GF-D8 (cell line): ENCODE results near the gene PKP2.
"Not testable (repeated sequence)": the region's sequence is repeated elsewhere in the genome, so short reads cannot be mapped to it uniquely, and the experiment has no call there.

Experiments used
- DNase-seq: peaks from one replicate; lab custom pipeline; 2025; lab: John Stamatoyannopoulos, UW

PKP2 gene

DNA sequence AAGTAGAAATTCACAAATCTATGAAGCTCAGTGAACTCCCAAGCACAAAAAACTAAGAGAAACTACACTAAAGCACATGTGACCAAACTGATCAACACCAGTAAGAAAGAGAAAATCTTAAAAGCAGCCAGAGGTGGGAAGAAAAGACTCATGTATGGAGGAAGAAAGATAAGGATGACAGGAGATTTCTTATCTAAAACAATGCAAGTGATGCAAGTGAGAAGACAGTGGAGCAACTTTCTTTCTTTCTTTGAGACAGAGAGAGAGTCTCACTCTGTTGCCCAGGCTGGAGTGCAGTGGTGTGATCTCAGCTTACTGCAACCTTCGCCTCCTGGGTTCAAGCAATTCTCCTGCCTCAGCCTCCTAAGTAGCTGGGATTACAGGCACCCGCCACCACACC lies 34.9 kb downstream of the PKP2 start:
- DNase-seq: not testable (repeated sequence)

DNA sequence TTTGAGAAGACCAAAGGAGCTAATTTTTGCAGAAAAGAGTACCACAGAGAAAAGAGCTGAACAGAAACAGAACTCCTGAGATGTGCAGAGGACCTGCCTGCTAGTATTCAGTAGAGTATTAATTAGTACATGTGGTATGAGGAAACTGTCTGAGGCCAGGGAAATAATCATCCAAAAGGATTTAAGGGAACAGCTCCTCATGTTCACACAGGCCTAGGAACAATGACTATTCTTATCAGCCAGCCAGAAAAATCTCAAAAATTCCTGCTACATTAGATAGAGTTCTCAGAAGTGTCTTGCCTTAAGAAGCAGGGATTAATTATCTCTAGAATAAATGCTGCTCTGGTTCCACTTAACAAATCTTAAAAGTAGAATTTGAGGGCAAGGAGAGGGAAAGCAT lies 36.4 kb downstream of the PKP2 start:
- no peak for DNase-seq

DNA sequence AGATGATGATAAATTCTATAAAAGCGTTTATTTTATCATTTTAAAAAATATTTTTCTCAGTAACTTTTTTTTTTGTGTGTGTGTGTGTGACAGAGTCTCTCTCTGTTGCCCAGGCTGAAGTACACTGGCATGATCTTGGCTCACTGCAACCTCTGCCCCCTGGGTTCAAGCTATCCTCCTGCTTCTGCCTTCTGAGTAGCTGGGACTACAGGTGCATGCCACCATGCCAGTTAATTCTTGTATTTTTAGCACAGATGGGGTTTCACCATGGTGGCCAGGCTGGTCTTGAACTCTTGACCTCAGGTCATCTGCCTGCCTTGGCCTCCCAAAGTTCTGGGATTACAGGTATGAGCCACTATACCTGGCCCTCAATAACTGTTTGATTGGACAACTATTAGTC lies 37.2 kb downstream of the PKP2 start:
- DNase-seq: no peak

DNA sequence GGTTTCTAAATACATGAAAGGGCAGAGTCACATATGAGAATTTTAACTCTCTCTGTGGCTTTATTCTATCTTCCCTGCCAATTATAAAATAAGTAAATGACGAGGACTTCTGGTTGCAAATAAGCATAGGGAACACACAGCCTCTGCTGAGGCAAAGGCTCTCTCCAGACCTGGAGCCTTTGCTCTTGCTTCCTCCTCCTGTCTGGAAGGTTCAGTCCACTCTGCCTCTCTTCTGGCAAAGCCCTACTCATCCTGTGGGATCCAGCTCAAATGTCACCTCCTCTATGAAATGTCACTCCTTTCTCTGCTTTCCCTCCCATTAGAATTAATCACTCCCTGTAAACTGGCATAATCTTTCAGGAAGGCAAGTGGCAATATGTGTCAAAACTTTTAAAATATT lies 41.9 kb downstream of the PKP2 start:
- DNase-seq: no peak

DNA sequence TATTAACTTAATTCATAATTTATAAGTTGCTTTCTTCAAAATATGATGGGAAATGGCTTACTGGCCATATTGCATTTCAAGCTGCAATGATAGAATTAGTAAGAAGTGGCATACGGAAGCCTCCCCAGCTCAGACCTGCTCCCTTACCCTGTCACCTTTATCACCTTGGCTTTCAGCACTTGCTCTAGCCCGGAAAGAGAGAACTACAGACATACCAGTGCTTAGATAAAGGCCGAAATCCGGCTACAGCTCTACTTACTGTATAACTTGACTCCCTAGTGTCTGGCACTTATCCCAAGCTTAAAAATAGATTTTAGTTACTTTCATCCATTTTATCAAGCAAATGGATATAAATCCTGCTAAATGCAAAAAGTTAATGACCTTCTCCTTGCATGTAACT lies 42.5 kb downstream of the PKP2 start:
- DNase-seq: no peak

DNA sequence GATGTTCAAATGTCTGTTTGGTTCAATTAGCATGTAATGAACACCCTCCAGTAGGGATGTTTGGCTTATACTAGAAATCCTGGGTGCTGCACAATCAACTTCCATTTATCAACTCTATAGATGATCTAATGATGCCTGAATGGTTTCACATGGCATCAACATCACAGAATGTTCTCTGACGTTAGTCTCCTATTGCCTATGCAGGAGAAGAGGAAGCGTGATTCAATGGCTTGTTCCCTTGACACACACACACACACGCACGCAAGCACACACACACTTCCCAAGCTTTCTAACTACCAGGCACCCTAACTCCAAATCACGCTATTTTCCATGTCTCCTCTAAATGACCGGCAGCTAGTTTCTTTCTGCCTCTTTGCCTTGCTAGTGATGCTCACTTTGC lies 49.3 kb downstream of the PKP2 start:
- no peak for DNase-seq

DNA sequence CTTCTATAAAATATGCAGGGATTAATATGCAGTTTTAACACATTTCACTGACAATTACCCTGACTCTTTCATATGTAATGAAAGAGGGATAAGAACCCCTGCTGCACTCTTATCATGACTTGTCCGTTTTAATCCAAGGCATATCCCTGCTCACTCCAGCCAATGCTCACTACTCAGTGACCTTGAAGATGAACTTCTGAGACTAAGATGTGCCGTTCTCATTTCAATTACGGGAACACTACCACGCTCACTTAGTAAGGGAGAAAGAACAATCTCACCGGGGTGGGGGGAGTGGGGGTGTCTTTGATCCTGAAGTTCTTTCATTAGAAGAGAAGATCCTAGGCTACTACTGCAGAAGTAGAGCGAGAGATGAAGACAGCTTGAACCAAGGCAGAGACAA lies 50.5 kb downstream of the PKP2 start:
- no peak for DNase-seq

DNA sequence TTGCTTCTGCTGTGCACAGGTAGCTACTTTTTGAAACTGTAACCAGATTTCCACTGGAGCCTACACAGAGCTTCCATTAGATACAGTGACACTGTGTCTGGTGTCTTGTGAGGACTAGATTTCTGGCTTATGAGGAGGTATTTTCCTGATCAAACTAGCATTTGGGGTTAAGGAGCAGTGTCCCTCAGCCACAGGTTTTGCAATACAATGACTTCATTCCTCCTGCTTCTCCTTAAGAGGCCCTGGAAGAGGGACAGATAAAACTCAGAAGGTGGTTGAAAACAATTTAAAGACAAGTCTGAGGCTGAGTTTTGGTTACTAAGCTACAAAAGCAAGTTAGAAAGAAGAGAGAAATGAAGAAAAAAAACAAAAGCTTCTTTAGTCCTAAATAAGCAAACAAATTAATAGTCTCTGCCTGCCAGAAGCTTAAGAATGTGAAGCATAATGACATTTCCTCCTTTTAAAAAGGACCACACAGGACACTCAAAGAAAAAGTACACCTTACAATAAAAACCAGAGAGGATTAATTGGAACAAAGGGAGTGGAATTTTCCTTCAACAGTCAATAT lies 53.0 kb downstream of the PKP2 start:
- DNase-seq: no peak

DNA sequence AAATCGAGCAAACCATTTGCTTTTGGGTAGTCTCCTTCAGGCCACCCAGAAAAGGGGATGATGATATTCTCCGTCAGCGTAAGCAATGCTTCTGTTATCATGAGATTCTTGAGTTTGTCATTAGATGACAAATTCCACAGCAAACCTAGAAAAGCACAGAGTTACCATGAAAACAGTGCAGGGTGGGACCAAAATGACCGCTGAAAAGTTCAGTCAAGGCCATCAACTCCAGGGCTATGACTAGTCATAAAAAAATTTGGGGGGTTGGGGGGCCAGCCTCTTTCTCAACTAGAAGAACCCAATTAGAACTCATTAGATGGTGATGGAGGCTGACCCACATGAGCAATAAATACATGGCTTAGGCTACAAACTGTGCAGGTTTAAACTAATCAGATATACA lies 55.5 kb downstream of the PKP2 start:
- DNase-seq: no peak

DNA sequence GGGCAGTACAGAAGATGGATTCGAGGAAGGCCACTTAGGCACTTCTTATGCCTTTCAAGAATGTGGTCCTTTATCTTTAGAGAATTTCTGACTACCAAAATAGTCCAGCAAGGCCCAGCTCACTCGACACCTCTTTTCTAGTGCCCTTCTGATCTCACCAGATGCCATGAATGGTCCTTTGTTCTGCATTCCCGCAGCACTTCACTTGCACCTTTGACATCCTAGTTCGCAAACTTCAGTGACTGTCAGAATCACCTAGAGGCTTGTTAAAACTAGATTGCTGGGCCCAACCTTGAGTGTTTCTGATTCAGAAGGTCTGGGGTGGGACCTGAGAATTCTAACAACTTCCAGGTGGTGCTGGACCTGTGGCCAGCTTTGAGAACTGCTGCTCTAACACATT lies 56.7 kb downstream of the PKP2 start:
- no peak for DNase-seq

DNA sequence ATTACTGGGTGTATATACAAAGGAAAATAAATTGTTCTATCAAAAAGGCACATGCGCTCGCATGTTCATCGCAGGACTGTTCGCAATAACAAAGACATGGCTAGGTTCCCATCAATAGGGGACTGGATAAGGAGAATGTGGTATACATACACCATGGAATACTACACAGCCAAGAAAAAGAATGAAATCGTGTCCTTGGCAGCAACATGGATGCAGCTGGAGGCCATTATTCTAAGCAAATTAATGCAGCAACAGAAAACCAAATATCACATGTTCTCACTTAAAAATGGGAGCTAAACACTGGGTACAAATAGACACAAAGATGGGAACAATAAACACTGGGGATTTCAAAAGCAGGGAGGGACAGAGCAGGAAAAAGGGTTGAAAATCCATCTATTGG lies 58.6 kb downstream of the PKP2 start:
- DNase-seq: no peak

DNA sequence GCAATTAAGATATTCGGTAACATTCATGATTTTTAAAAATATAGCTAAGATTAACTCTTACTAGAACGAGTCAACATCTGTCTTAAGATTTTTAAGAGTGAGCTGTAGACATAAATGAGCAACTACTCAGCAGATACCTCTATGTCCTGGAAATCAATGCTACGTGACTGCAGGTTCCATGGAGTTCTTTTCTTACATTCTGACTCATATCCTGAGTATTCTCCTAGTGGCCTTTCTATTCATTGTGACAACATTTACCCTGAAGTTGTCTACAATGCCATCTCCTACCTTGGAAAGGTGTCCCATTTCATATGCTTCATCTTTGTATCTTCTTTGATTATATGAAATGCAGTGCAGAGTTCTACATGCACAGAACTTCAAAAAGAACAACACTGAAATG lies 59.9 kb downstream of the PKP2 start:
- no peak for DNase-seq

DNA sequence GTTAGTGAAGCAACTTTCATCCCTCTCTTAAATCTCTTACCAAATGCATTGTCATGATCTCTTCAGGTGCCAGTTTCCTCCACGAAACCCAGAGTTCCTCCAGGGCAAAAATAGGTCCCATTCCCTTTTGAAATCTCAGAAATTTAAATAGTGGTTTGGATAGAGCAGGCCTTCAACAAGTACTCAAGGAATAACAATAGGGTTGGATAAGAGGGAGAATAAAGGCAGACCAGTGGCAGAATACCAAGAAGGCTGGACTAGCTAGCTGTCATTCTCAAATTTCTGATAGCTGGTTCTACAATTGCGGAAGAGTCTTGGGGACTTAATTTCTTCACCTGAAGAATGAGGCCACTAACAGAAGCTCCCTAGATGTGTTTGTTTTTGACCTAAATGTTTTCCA lies 62.5 kb downstream of the PKP2 start:
- no peak for DNase-seq

DNA sequence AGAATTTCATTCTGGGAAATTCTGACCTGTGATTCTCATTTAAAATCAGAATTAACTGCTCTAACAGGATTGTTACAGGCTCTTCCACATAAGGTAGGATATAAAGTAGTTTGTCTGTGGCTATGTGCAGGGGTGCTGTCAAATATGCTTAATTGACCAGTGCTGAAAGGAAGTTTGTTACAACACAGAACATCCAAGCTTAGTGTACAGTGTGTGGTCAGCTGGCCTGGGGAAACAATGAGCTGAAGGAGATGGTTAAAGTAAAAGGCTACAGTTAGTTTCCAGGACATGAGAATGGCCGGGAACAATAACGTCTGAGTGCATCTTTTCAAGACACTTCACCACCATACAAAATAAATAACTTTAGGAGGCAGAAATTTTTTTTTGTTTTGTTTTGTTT lies 68.0 kb downstream of the PKP2 start:
- no peak for DNase-seq

DNA sequence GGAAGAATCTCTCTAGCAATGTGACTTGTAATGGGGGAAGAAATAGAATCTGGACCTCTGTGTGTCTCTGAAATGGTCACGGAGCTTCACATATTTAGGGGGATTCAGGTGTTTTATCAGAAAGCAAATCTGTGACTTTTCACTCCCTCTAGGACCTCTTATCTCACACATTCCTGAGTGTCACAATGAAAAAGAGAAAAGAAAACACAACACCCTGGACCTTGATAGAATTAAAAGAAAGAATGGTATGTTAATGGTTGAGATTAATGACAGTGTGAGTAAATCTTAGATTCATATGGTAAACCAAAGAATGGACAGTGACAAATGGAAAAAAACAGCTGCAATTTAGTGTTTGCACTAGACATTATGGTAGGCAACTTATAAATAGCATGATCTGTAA lies 68.5 kb downstream of the PKP2 start:
- no peak for DNase-seq

DNA sequence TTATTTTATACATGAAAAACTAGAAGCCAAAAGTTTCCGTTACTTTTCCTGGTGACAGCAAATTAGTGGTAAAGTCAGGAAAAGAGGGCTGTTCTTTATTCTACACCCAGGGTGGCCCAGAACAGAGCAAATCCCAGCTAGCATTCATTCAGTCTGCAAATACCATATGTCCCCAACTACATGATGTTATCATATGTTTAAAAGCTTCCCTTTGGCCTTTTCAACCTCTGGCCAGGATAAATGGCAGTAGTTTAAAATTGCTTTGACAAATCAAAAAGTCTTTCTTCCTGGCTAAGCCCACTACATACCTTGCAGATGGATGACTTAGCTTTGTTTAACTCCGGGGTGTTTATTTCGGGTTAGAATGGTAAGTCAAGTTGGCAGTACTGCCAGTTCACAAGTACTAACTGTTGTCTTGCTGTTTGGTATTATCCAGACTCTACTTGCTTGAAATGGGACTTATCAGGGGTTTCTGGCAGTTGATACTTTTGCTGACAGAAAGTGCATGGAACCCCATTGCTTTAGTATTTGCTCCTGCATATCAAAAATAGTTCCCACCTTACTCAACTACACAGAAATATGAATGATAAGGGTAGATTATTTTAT lies 69.7 kb downstream of the PKP2 start:
- DNase-seq: no peak

DNA sequence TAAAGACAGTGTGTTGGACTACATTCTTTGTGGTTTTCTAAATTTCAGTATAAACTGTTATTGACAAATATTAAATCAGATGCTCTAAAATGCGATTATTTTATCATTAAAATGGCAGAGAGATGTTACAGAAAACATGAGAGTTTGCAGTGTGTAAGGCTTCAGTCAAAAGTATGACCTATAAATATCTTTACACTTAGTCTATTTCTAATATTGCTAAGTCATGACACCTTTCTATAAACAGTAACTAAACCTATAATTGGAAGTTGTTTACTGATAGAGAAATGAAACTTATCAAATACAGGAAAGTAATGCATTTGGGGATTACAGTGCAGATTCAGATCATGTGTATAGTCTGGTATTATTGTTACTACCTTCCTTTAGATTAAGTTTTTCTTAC lies 72.0 kb downstream of the PKP2 start:
- DNase-seq: no peak

DNA sequence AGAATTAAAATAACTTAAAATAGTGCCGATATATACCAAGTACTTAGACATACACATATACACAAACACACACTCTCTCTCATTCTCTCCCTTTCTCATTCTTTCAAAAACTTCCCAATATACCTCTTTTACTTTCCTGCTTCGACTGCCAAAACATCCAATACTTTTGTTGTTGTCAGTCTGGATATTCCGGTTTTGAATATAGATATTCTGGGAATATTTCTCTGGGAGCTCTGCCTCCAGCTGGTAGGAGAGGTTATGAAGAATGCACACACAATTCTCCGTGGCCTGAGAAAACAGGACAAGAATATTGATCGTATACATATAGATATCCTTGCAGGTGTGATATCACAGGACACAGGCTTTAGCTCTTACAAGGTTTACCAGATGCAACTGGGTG lies 74.2 kb downstream of the PKP2 start:
- DNase-seq: no peak

DNA sequence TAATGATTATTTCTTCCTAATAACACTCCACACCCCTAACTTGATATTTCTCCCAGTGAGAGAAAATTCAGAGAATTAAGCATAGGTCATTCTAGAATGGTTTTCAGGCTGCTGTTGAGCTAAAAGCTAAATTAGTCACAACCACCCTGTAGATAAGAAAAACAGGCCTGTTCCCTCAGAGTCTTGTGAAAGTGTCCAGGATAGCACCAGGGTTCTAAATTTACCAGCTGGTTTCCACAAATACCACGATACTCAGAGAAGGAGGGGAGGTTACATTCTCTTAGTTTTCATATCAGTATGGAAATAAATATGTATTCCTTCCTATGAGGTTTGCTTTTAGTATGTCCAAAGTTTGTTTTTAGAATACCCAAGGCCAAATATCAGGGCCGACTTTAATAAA lies 74.9 kb downstream of the PKP2 start:
- DNase-seq: no peak

DNA sequence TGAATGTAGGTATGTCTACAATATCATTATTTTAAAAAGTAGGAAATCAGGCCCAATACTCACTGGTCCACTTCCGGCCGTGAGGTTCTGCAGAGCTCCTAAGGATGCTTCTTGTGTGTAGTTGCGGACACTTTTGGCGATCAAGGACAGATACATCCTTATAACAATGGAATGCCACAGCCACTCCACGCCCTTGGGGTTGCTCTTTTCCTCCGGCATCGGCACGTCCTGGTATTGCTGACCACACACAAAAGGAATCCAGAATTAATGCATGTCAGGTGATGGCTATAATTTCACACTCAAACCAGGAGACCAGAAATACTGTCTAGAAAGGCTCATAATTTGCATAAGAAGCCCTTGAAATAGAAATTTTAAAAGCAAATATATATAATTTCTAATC lies 75.3 kb downstream of the PKP2 start:
- DNase-seq: no peak

DNA sequence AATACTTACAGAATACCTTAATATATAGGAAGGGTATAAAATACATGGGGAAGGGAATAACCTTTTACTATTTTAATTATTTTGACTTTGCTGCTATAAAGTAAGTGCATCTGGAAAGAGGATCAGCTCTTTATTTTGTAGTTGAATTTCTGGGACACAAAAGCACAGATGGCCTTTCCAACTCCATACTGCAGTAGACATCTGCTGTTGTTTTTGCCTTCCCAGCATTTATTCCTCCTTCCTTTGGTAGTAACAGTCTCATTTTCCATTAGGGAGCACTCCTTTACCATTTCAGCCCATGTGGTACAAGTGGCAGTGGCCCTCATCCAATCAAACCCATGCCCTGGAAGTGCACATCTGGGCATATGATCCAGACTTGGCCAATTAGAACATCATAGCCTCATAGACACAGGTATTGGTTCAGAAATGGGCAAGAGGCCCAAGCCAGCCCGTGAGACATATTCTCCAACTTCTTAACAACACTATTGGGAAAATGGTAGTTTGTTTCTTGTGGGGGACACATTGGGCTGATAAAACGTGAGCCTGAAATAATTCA lies 76.1 kb downstream of the PKP2 start:
- no peak for DNase-seq

DNA sequence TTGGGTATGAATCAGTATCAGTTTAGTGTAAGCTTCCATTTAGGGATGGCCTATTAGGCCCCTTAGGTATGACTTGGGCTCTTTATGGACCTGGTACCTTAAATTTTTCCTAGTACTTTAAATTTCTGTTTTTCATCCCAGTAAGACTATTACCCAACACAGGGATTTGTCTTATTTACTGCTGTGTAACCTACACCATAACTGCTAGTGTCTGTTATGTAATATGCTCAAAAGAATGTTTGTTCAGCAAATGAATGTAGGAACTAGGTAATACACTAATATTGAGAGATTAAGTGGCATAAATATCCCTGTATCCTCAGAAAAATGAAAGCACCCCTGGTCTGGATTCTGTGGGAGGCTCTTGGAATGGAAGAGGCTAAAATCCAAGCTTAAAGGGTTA lies 77.2 kb downstream of the PKP2 start:
- DNase-seq: no peak

DNA sequence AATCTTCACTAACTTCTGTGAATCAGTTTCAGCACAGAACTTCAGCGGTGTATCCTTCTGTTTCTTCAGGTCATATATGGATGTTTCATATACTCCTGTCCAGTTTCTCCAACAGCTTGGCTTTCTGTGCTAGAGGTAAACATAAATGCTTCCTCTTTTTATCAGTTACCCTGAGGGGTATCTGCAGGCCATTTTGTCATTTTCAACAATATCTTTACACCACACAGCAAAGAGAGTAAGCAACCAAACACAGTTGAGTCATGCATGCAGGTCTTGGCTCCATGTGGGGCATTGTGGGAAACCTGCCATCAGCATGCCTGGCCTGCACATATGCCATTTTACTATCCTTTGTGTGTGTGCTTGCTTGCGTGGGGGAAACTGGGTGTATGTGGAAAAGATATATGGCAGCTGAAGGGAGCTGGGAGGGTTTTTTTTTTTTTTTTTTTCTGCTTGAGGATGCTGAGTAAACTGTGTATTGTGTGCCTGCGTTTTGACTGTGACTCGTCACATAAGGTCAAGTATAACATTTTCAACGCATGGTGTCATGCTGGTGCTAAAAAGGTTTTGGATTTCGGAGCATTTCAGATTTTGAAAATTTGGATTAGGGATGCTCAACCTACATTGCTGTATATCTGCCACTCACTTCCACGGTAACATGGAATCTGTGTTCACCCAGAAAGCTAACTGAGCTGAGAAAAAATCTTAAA lies 84.7 kb downstream of the PKP2 start:
- no peak for DNase-seq

DNA sequence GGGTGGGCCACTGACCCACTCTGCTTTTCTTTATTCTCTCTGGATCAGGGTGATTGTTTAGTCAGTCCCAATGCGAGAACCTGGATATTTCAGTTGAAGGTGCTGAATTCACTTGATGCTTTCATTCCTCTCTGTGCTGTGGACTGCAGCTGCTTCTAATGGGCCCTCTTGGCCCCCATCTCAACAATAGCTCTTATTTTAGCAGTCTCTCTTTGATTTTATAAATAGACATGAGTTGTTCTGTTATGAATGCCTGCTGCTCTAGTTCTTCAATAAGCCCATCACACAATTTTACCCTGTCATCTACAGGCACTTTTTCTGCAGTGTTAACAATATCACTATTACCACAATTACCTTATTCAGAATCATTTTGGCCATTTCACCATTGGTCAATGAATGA lies 86.7 kb downstream of the PKP2 start:
- DNase-seq: no peak
